GM23248 (cell line): ENCODE measurements around the gene CCR8. TPM values are rescaled to one million over a fixed set of nuclear protein-coding genes. Genes with fewer than 3 reads are reported as not detected.

Experiments used
- DNase-seq: peaks from one replicate; pipeline ENCODE4 v3.0.0-alpha.2; 2015
- H2AFZ ChIP-seq: fragments of 200-600 bp; sonication (generic); 2 replicates; pipeline ENCODE4 v1.6.1; 2016; ENCODE audit warnings: antibody characterized with exemption
- H3F3A ChIP-seq: fragments of 200-600 bp; sonication (generic); 2 replicates; pipeline ENCODE4 v1.6.1; 2016; ENCODE audit warnings: mild to moderate bottlenecking, antibody characterized with exemption, mixed run types; ENCODE audit not compliant: insufficient read depth
- H3K27ac ChIP-seq: fragments of 200-600 bp; sonication (generic); 2 replicates; pipeline ENCODE4 v1.5.1; 2016; ENCODE audit warnings: mild to moderate bottlenecking
- H3K27me3 ChIP-seq: fragments of 200-600 bp; sonication (generic); replicated peaks from 2 replicates; pipeline ENCODE4 v1.6.1; 2016; ENCODE audit warnings: mild to moderate bottlenecking; ENCODE audit not compliant: insufficient read depth
- H3K36me3 ChIP-seq: fragments of 200-600 bp; sonication (generic); 2 replicates; pipeline ENCODE4 v1.6.1; 2016; ENCODE audit warnings: low read depth, mild to moderate bottlenecking
- H3K4me1 ChIP-seq: fragments of 200-600 bp; sonication (generic); 2 replicates; pipeline ENCODE4 v1.6.1; 2016; ENCODE audit warnings: mild to moderate bottlenecking; ENCODE audit not compliant: insufficient read depth
- H3K4me2 ChIP-seq: fragments of 200-600 bp; sonication (generic); one replicate; pipeline ENCODE4 v1.6.1; 2016; ENCODE audit warnings: mild to moderate bottlenecking; ENCODE audit not compliant: unreplicated experiment
- H3K4me3 ChIP-seq: fragments of 200-600 bp; sonication (generic); 2 replicates; pipeline ENCODE4 v1.5.1; 2016; ENCODE audit warnings: mild to moderate bottlenecking
- H3K79me2 ChIP-seq: fragments of 200-600 bp; sonication (generic); 2 replicates; pipeline ENCODE4 v1.6.1; 2016; ENCODE audit warnings: mild to moderate bottlenecking; ENCODE audit not compliant: insufficient read depth
- H3K9ac ChIP-seq: fragments of 200-600 bp; sonication (generic); 2 replicates; pipeline ENCODE4 v1.6.1; 2016; ENCODE audit warnings: mild to moderate bottlenecking
- H3K9me2 ChIP-seq: fragments of 200-600 bp; sonication (generic); 2 replicates; pipeline ENCODE4 v1.6.1; 2016; ENCODE audit warnings: mixed run types, mild to moderate bottlenecking, moderate library complexity; ENCODE audit not compliant: insufficient read depth
- H3K9me3 ChIP-seq: fragments of 200-600 bp; sonication (generic); one replicate; pipeline ENCODE4 v1.6.1; 2017; ENCODE audit warnings: low read depth
- H4K20me1 ChIP-seq: fragments of 200-600 bp; sonication (generic); 2 replicates; pipeline ENCODE4 v1.6.0; 2016; ENCODE audit not compliant: insufficient read depth
- EZH2 ChIP-seq: fragments of 200-600 bp; sonication (generic); IDR thresholded peaks from 2 replicates; pipeline ENCODE4 v1.6.1; 2018; ENCODE audit warnings: antibody characterized with exemption, mild to moderate bottlenecking; ENCODE audit not compliant: insufficient read depth, poor library complexity, severe bottlenecking
- EZH2phosphoT487 ChIP-seq: fragments of 200-600 bp; sonication (generic); IDR thresholded peaks from 2 replicates; pipeline ENCODE4 v1.6.1; 2018; ENCODE audit warnings: antibody characterized with exemption, moderate library complexity, mild to moderate bottlenecking, low read depth; ENCODE audit not compliant: insufficient read depth
- WGBS, 2 experiments: methylation state at CpG; one replicate each; pipeline ENCODE4 v1.1.6; 2015 to 2017; ENCODE audit warnings: low lambda C conversion rate in 2 of 2, low coverage in 1 of 2; ENCODE audit errors: missing lambda C conversion rate in 2 of 2; 5-methylcytosine and 5-hydroxymethylcytosine counted together
- in situ Hi-C: fragments of 300-500 bp; cut with MboI; formaldehyde crosslinking; loops from 2 replicates; pipeline ENCODE4 v1.15.0; 2020
- polyA plus RNA-seq: library from polyadenylated mRNA; unstranded; fragments of >200 nt; fragmentation: Nextera tagmentation; extraction: Ambion mirVana; gene quantifications from 2 replicates; pipeline ENCODE4 v1.2.1, GENCODE V29; 2016
- total RNA-seq: library from RNA; depleted of rRNA; stranded (reverse); fragments of >200 nt; shearing (Covaris generic); gene quantifications from 2 replicates; pipeline ENCODE4 v1.2.3, GENCODE V29; 2014

CCR8 gene
- total and polyA plus RNA-seq, 2 experiments from 2014 or later: not detected

DNA sequence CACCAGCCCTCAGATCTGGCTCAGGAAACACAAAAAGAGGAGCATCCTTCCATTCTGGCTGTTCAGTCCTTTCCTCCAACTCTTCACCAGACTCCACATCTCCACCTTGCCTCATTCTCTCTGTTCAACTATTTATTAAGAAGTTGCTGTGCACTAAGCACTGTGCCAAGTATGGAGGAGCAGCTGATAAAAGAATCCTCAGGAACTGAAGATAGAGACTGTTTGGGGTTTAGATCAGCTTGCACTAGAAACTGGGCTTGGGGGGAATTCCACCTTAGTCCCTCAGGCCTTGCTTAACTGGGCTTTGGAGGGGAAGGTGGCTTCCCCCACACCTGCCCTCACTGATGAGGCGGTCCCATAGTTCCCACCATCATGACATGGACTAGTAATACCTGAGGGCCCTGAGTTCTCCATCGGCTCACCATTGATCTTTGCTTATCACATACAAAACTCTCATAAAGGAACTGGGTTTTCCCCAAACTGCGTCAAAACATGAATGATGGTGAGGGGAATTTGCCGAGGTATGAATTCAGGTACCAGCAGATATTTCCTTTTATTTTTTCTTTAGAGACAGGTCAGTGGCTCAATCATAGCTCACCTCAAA, 1.7 kb upstream of the CCR8 start:
- H3K27ac ChIP-seq: no peak overlapping the region
- in situ Hi-C loops: no loop called here
- H3K4me2 ChIP-seq: no peak overlapping the region
- H3F3A ChIP-seq: no peaks in the 10 kb centered on the region
- no peaks in the 10 kb centered on the region for H3K79me2 ChIP-seq
- H3K36me3 ChIP-seq: no peaks in the 10 kb centered on the region
- no peaks in the 10 kb centered on the region for H3K4me1 ChIP-seq
- no peak for TF ChIP-seq EZH2
- TF ChIP-seq EZH2phosphoT487: no peak
- H3K4me3 ChIP-seq: no peak overlapping the region
- H4K20me1 ChIP-seq: no peaks in the 10 kb centered on the region
- H2AFZ ChIP-seq: no peak overlapping the region
- 0 out of 2 replicates have a peak, but pooled peaks cover 4% of the 10 kb centered on the region for H3K27me3 ChIP-seq
- no peak for DNase-seq
- H3K9me2 ChIP-seq: no peaks in the 10 kb centered on the region
- H3K9ac ChIP-seq: no peak overlapping the region
- 45% methylated on average over 4 of the region's 4 CpGs for WGBS, 2 experiments
- H3K9me3 ChIP-seq: no peaks in the 10 kb centered on the region

DNA sequence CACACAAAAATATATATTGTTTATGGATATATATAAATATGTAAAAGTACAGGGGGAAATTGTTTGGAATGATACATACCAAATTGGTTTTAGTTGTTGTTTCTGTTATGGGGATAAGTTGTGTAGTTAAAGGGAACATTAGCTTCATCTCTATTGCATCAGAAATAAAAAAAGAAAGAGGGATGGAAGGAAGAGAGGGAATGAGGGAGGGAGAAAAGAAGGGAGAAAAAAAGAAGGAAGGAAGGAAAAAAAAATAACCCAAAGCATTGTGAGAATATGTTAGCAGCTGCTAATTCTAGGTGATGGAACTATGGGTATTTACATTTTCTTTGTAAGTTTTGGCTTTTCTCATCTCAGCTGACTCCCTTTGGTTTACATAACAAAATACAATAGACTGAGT, 1.3 kb downstream of the CCR8 start:
- in situ Hi-C loops: no loop called here
- H3K9me2 ChIP-seq: no peaks in the 10 kb centered on the region

DNA sequence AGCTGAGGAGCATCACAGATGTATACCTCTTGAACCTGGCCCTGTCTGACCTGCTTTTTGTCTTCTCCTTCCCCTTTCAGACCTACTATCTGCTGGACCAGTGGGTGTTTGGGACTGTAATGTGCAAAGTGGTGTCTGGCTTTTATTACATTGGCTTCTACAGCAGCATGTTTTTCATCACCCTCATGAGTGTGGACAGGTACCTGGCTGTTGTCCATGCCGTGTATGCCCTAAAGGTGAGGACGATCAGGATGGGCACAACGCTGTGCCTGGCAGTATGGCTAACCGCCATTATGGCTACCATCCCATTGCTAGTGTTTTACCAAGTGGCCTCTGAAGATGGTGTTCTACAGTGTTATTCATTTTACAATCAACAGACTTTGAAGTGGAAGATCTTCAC, 3.0 kb downstream of the CCR8 start:
- in situ Hi-C loops: no loop called here
- no peaks in the 10 kb centered on the region for H4K20me1 ChIP-seq
- no peaks in the 10 kb centered on the region for H3K36me3 ChIP-seq
- H3F3A ChIP-seq: no peaks in the 10 kb centered on the region
- H3K9me2 ChIP-seq: no peaks in the 10 kb centered on the region
- TF ChIP-seq EZH2phosphoT487 (no peak), EZH2 (no peak)
- no peaks in the 10 kb centered on the region for H3K9me3 ChIP-seq
- no peak overlapping the region for H3K27ac ChIP-seq
- 57 to 65% methylated on average over 4 of the region's 4 CpGs for WGBS, 2 experiments
- DNase-seq: no peak
- H3K9ac ChIP-seq: no peak overlapping the region
- no peaks in the 10 kb centered on the region for H3K27me3 ChIP-seq
- no peak overlapping the region for H3K4me3 ChIP-seq
- H2AFZ ChIP-seq: no peak overlapping the region
- no peaks in the 10 kb centered on the region for H3K4me1 ChIP-seq
- H3K4me2 ChIP-seq: no peak overlapping the region
- no peaks in the 10 kb centered on the region for H3K79me2 ChIP-seq

More for the DNA sequence above, 1.3 kb downstream of the CCR8 start:
- Histone ChIP-seq H3F3A (no peaks in the 10 kb centered on the region), H3K4me1 (no peaks in the 10 kb centered on the region), H3K79me2 (no peaks in the 10 kb centered on the region), H3K9me3 (no peaks in the 10 kb centered on the region), H3K4me2 (no peak overlapping the region), H3K9ac (no peak overlapping the region), H3K4me3 (no peak overlapping the region), H4K20me1 (no peaks in the 10 kb centered on the region), H3K27ac (no peak overlapping the region), H3K27me3 (no peaks in the 10 kb centered on the region), H3K36me3 (no peaks in the 10 kb centered on the region), H2AFZ (no peak overlapping the region)
- no peak for TF ChIP-seq EZH2phosphoT487
- DNase-seq: no peak

DNA sequence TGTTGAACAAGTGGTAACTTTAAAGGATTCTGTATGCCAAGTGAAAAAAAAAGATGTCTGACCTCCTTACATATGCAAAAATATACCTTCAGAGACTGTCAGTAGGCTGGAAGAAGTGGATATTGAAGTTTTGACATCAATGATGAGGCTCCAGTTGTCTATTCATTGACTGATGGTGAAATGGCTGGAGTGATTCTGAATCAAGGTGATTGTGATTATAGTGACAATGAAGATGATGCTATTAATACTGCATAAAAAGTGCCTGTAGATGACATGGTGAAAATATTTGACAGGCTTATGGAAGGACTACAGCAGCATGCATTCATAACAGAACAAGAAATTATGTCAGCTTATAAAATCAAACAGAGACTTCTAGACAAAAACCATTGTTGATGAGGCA, 4.1 kb downstream of the CCR8 start:
- Histone ChIP-seq H3K4me3 (no peak overlapping the region), H4K20me1 (no peaks in the 10 kb centered on the region), H2AFZ (no peak overlapping the region), H3K4me1 (no peaks in the 10 kb centered on the region), H3F3A (no peaks in the 10 kb centered on the region), H3K9me2 (no peaks in the 10 kb centered on the region), H3K27me3 (no peaks in the 10 kb centered on the region), H3K79me2 (no peaks in the 10 kb centered on the region), H3K36me3 (no peaks in the 10 kb centered on the region), H3K4me2 (no peak overlapping the region), H3K27ac (no peak overlapping the region), H3K9me3 (no peaks in the 10 kb centered on the region), H3K9ac (no peak overlapping the region)
- no peak for DNase-seq
- in situ Hi-C loops: no loop called here
- TF ChIP-seq EZH2 (no peak), EZH2phosphoT487 (no peak)

DNA sequence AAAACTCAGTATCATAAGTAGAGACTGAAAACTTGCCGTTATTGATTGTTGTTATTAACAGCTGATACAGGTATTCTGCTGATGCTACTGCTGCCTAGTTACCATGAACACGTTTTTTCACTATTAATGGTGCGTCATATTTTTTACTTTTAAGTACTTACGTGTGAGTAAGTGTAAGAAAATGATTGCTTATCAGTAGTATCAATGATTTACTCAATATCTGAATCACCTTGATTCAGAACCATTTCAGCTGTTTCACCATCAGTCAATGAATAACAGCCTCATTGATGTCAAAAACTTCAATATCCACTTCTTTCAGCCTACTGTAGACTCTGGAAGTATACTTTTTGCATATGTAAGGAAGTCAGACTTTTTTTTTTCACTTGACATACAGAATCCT, 4.7 kb downstream of the CCR8 start:
- Histone ChIP-seq H3K36me3 (no peaks in the 10 kb centered on the region), H3K4me2 (no peak overlapping the region), H3K9me2 (no peaks in the 10 kb centered on the region), H3K79me2 (no peaks in the 10 kb centered on the region), H3K27ac (no peak overlapping the region), H3K9ac (no peak overlapping the region), H3F3A (no peaks in the 10 kb centered on the region), H3K27me3 (no peaks in the 10 kb centered on the region), H3K4me1 (no peaks in the 10 kb centered on the region), H4K20me1 (no peaks in the 10 kb centered on the region), H3K4me3 (no peak overlapping the region), H3K9me3 (no peaks in the 10 kb centered on the region), H2AFZ (no peak overlapping the region)
- 38 to 50% methylated on average over 4 of the region's 4 CpGs for whole genome bisulfite sequencing, 2 experiments
- no peak for DNase-seq
- in situ Hi-C loops: no loop called here
- TF ChIP-seq EZH2phosphoT487 (no peak), EZH2 (no peak)
